HepG2 (cell line): Measurements from ENCODE around the gene HBA1. TPM values are rescaled to one million over a fixed set of nuclear protein-coding genes. Genes with fewer than 3 reads are reported as not detected.

Source experiments
- ATAC-seq: fragments of 200-7000 bp; cut with Tn5 transposase; 3 replicates; pipeline ENCODE4 v1.9.1; 2020; ENCODE audit warnings: mild to moderate bottlenecking, moderate library complexity
- BruUV-seq: library from RNA; stranded (reverse); fragments of 400-500 nt; replicated peaks from 2 replicates; lab custom pipeline; 2021; lab: Mats Ljungman, UMichigan
- CTCF ChIA-PET: fragments of 300-600 bp; formaldehyde crosslinking; extraction: SDS; loops from one replicate; lab custom pipeline; 2021; ENCODE audit warnings: low total read pairs, inconsistent platforms, low intra/inter-chr PET ratio; lab: Yijun Ruan, JAX
- POLR2A ChIA-PET: fragments of 350-600 bp; sonication (Branson Sonifier 250); formaldehyde crosslinking; loops from one replicate; lab custom pipeline; 2020; ENCODE audit warnings: antibody characterized with exemption, inconsistent platforms; lab: Yijun Ruan, JAX
- DNase-seq: peaks from one replicate; pipeline ENCODE4 v3.0.0-alpha.2; 2015; ENCODE audit warnings: low spot score
- FAIRE-seq: peaks from 3 replicates; lab custom pipeline; 2011; peaks lifted over from hg19 to GRCh38; lab: Jason Lieb, UNC
- H2AFZ ChIP-seq: one replicate; pipeline ENCODE4 v1.6.1; 2011; ENCODE audit warnings: low read length, inconsistent platforms
- H3K27ac ChIP-seq: fragments of 300-600 bp; 3 replicates; pipeline ENCODE4 v1.8.0; 2011; ENCODE audit warnings: mixed run types, mild to moderate bottlenecking, mixed read lengths, low read length, inconsistent platforms; ENCODE audit not compliant: insufficient read depth; ENCODE audit errors: extremely low read length
- H3K27me3 ChIP-seq, 2 experiments: fragments of 200-600 bp in 1 of 2; 2 replicates in 1 of 2; 3 replicates in 1 of 2; pipeline versions ENCODE4 v1.6.0 to v1.8.0; 2011; ENCODE audit warnings: low read length in 2 of 2, mild to moderate bottlenecking in 2 of 2, moderate library complexity in 2 of 2, inconsistent platforms in 1 of 2; ENCODE audit not compliant: insufficient read depth in 2 of 2, control insufficient read depth in 1 of 2
- H3K36me3 ChIP-seq, 2 experiments: fragments of 200-600 bp in 1 of 2; replicated peaks in 1 of 2; 2 replicates in 1 of 2; 3 replicates in 1 of 2; pipeline versions ENCODE4 v1.5.1 to v1.8.0; 2011; ENCODE audit warnings: low read length in 2 of 2, inconsistent platforms in 1 of 2; ENCODE audit not compliant: insufficient read depth in 2 of 2, control insufficient read depth in 1 of 2
- H3K4me1 ChIP-seq: 2 replicates; pipeline ENCODE4 v1.5.1; 2012; ENCODE audit warnings: low read length, inconsistent platforms; ENCODE audit not compliant: insufficient read depth
- H3K4me2 ChIP-seq: 2 replicates; pipeline ENCODE4 v1.6.0; 2011; ENCODE audit warnings: low read depth, low read length, inconsistent platforms
- H3K4me3 ChIP-seq, 3 experiments: fragments of 200-600 bp in 1 of 3; sonication (generic), shearing (Covaris generic) in 1 of 3; replicated peaks in 1 of 3; 2 replicates each; pipeline ENCODE4 v1.5.1; 2011 to 2016; ENCODE audit warnings: low read length in 3 of 3, inconsistent platforms in 2 of 3, low read depth in 2 of 3, mild to moderate bottlenecking in 2 of 3, control low read depth in 1 of 3, mixed read lengths in 1 of 3; ENCODE audit not compliant: insufficient read depth in 1 of 3
- H3K79me2 ChIP-seq: one replicate; pipeline ENCODE4 v1.6.1; 2011; ENCODE audit warnings: low read length, inconsistent platforms; ENCODE audit not compliant: insufficient read depth
- H3K9ac ChIP-seq: 2 replicates; pipeline ENCODE4 v1.6.0; 2011; ENCODE audit warnings: mild to moderate bottlenecking, low read depth, low read length, inconsistent platforms; ENCODE audit not compliant: insufficient read depth
- H3K9me3 ChIP-seq: 2 replicates; pipeline ENCODE4 v1.5.1; 2012; ENCODE audit warnings: mild to moderate bottlenecking, low read length
- H4K20me1 ChIP-seq: 2 replicates; pipeline ENCODE4 v1.6.0; 2011; ENCODE audit warnings: inconsistent platforms, mild to moderate bottlenecking, low read length, moderate library complexity; ENCODE audit not compliant: insufficient read depth
- ARNT2 ChIP-seq: sonication (generic); formaldehyde crosslinking; IDR thresholded peaks from 2 replicates; pipeline ENCODE4 v1.8.0; 2022; ENCODE audit warnings: mild to moderate bottlenecking, low read depth, missing genetic modification reagents, moderate library complexity
- CEBPG ChIP-seq: IDR thresholded peaks from 2 replicates; pipeline ENCODE4 v1.6.1; 2016
- KAT8 ChIP-seq: IDR thresholded peaks from 2 replicates; pipeline ENCODE4 v1.6.1; 2016; ENCODE audit warnings: missing genetic modification reagents, missing compliant biosample characterization
- NBN ChIP-seq: fragments of 450-650 bp; conservative IDR thresholded peaks from 2 replicates; pipeline ENCODE4 v1.6.1; 2017
- NFKB2 ChIP-seq: sonication (generic); formaldehyde crosslinking; IDR thresholded peaks from 2 replicates; pipeline ENCODE4 v1.4.0; 2020; ENCODE audit warnings: missing genetic modification reagents, borderline replicate concordance
- PTBP1 ChIP-seq: fragments of 200-400 bp; formaldehyde crosslinking; IDR thresholded peaks from 2 replicates; pipeline ENCODE4 v1.6.1; 2018; ENCODE audit warnings: low read length, low read depth; ENCODE audit not compliant: poor library complexity, severe bottlenecking
- TRIM22 ChIP-seq: fragments of 450-650 bp; IDR thresholded peaks from 2 replicates; pipeline ENCODE4 v1.6.1; 2017
- ZNF101 ChIP-seq: sonication (generic); formaldehyde crosslinking; IDR thresholded peaks from 2 replicates; pipeline ENCODE4 v1.4.0; 2020; ENCODE audit warnings: mild to moderate bottlenecking, low read depth, missing genetic modification reagents, borderline replicate concordance
- ZNF382 ChIP-seq: sonication (generic); formaldehyde crosslinking; IDR thresholded peaks from 2 replicates; pipeline ENCODE4 v1.5.0; 2020; ENCODE audit warnings: missing genetic modification reagents, mild to moderate bottlenecking, borderline replicate concordance
- ZNF567 ChIP-seq: sonication (generic); formaldehyde crosslinking; IDR thresholded peaks from 2 replicates; pipeline ENCODE4 v1.8.1; 2023; ENCODE audit warnings: mild to moderate bottlenecking, missing genetic modification reagents, borderline replicate concordance
- ZNF572 ChIP-seq: sonication (generic); formaldehyde crosslinking; IDR thresholded peaks from 2 replicates; pipeline ENCODE4 v1.5.1; 2020; ENCODE audit warnings: mild to moderate bottlenecking, missing genetic modification reagents
- WGBS: methylation state at CpG from one replicate; pipeline ENCODE4 v1.1.6; 2017; ENCODE audit warnings: low lambda C conversion rate; 5-methylcytosine and 5-hydroxymethylcytosine counted together
- in situ Hi-C: cut with HindIII; loops from 2 replicates; pipeline ENCODE4 v1.10.0; 2017; ENCODE audit warnings: low pct_unique_long_range_greater_than_20kb; ENCODE audit not compliant: extremely low pct_ligation_motif_present
- intact Hi-C: fragments of 100-400 bp; cut with micrococcal nuclease; formaldehyde crosslinking; loops from one replicate; pipeline ENCODE4 v1.10.0; 2022; ENCODE audit not compliant: unreplicated experiment
- polyA plus RNA-seq, 8 experiments: library from polyadenylated mRNA; depleted of rRNA in 3 of 8; stranded (reverse) in 7 of 8; unstranded in 1 of 8; fragments of >200 nt; fragmentation: Illumina TruSeq in 4 of 8; extraction: Trizol in 4 of 8; gene quantifications; 2 replicates each; pipeline versions ENCODE4 v1.2.1 to v1.2.3, GENCODE V29; 2011 to 2016; ENCODE audit warnings: low read depth in 4 of 8, missing spikeins in 1 of 8, mixed read lengths in 1 of 8; ENCODE audit not compliant: insufficient read depth in 1 of 8
- total RNA-seq, 5 experiments: library from RNA; depleted of rRNA; stranded (reverse); fragments of >200 nt; fragmentation: Illumina TruSeq; extraction: Trizol; gene quantifications; 2 replicates each; pipeline ENCODE4 v1.2.3, GENCODE V29; 2016; ENCODE audit warnings: low read depth in 1 of 5
- TF ChIP-seq, protein P1 (sequence below), 2 experiments: fragments of 450-650 bp in 1 of 2; sonication (generic) in 1 of 2; formaldehyde crosslinking in 1 of 2; IDR thresholded peaks; 2 replicates each; pipeline versions ENCODE4 v1.6.1 to v1.8.0; 2016 to 2022; ENCODE audit warnings: antibody characterized with exemption in 1 of 2, mild to moderate bottlenecking in 1 of 2, missing genetic modification reagents in 1 of 2

Gene HBA1
- total and polyA plus RNA-seq, 2 of the 13 experiments (the other 11 are each of a cell fraction or from before 2014, with no cell fraction given), result 0.59 TPM; not detected in 1

GRCh38 chr16:180681-181564, 4.4 kb downstream of the HBA1 start:
- CTCF ChIA-PET, result interaction anchor here (0.9 to 3.2 kb wide), 3 partner anchors 63 to 115 kb away, joined by 6 to 23 read pairs (median 17); no protein-coding TSS in a partner anchor
- H3K79me2 ChIP-seq, result no peaks in the 10 kb centered on the region
- BruUV-seq, result no TSS peak
- intact Hi-C loops, result loop anchor here (1.0 to 2.0 kb wide), 2 partner anchors 44 to 116 kb away; no protein-coding TSS in a partner anchor
- H2AFZ ChIP-seq, result no peak overlapping the region
- 5% methylated on average over 13 of the region's 89 CpGs for WGBS
- POLR2A ChIA-PET, result interaction anchor here (0.6 to 1.7 kb wide), 5 partner anchors 42 to 136 kb away, joined by 3 to 7 read pairs (median 4); partner anchors contain the start of gene NPRL3
- no peaks in the 10 kb centered on the region for H3K36me3 ChIP-seq
- peak overlapping the region; percentile 35 to 73 (median 49); a peak in 5 of 6 replicates for H3K4me3 ChIP-seq
- no peak for FAIRE-seq
- 0 out of 2 replicates have a peak, but pooled peaks cover 4% of the 10 kb centered on the region for H4K20me1 ChIP-seq
- H3K27ac ChIP-seq, result peak overlapping the region; percentile 43
- peaks cover 0 to 11% of the 10 kb centered on the region in 2 experiments; a peak in 3 of 5 replicates for H3K27me3 ChIP-seq
- peak overlapping the region; percentile 43; the same call in 1 of the 2 replicates for H3K9ac ChIP-seq
- H3K9me3 ChIP-seq, result no peaks in the 10 kb centered on the region
- peak; percentile 76 for DNase-seq
- in situ Hi-C loops, result loop anchor here (5.0 kb wide), 1 partner anchor 74 kb away; no protein-coding TSS in a partner anchor
- H3K4me1 ChIP-seq, result peaks cover 23% of the 10 kb centered on the region
- ATAC-seq, result peak; percentile 83
- peak overlapping the region; percentile 82 for H3K4me2 ChIP-seq
- TF ChIP-seq ZNF382 (CRISPR knock-in tag) (no peak; the same call in 1 of the 2 replicates), NBN (no peak), TRIM22 (no peak), ZNF101 (CRISPR knock-in tag) (peak; percentile 94; the same call in 1 of the 2 replicates), PTBP1 (no peak), ARNT2 (peak; percentile 100), ZNF572 (CRISPR knock-in tag) (no peak; the same call in 1 of the 2 replicates), NFKB2 (peak; percentile 100), CEBPG (CRISPR knock-in tag) (no peak), ZNF567 (peak; percentile 43; the same call in 1 of the 2 replicates), KAT8 (CRISPR knock-in tag) (peak; percentile 84)
- TF ChIP-seq, protein P1, sequence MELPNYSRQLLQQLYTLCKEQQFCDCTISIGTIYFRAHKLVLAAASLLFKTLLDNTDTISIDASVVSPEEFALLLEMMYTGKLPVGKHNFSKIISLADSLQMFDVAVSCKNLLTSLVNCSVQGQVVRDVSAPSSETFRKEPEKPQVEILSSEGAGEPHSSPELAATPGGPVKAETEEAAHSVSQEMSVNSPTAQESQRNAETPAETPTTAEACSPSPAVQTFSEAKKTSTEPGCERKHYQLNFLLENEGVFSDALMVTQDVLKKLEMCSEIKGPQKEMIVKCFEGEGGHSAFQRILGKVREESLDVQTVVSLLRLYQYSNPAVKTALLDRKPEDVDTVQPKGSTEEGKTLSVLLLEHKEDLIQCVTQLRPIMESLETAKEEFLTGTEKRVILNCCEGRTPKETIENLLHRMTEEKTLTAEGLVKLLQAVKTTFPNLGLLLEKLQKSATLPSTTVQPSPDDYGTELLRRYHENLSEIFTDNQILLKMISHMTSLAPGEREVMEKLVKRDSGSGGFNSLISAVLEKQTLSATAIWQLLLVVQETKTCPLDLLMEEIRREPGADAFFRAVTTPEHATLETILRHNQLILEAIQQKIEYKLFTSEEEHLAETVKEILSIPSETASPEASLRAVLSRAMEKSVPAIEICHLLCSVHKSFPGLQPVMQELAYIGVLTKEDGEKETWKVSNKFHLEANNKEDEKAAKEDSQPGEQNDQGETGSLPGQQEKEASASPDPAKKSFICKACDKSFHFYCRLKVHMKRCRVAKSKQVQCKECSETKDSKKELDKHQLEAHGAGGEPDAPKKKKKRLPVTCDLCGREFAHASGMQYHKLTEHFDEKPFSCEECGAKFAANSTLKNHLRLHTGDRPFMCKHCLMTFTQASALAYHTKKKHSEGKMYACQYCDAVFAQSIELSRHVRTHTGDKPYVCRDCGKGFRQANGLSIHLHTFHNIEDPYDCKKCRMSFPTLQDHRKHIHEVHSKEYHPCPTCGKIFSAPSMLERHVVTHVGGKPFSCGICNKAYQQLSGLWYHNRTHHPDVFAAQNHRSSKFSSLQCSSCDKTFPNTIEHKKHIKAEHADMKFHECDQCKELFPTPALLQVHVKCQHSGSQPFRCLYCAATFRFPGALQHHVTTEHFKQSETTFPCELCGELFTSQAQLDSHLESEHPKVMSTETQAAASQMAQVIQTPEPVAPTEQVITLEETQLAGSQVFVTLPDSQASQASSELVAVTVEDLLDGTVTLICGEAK (IDR thresholded peaks at IDR 0.05), result no peak
- TF ChIP-seq, protein P1 (CRISPR knock-in tag; IDR thresholded peaks at IDR 0.05), result peak; percentile 93
